Glutamatergic neuron (in vitro differentiated cells): Measurements from ENCODE around the gene TMEM191C. TPM values are rescaled to one million over a fixed set of nuclear protein-coding genes. Genes with fewer than 3 reads are reported as not detected.
A peak's percentile ranks its signal among the peaks of the same experiment; 100 is the strongest.

Experiments used
- DNase-seq: peaks from one replicate; pipeline ENCODE4 v3.0.0; 2022
- H3K27ac Mint-ChIP-seq: one replicate; pipeline ENCODE4 v1.8.0; 2020; ENCODE audit warnings: mild to moderate bottlenecking, mixed read lengths, inconsistent platforms; ENCODE audit not compliant: unreplicated experiment
- H3K27me3 Mint-ChIP-seq: one replicate; pipeline ENCODE4 v1.8.0; 2020; ENCODE audit warnings: mild to moderate bottlenecking, moderate library complexity, mixed read lengths, inconsistent platforms; ENCODE audit not compliant: unreplicated experiment
- H3K36me3 Mint-ChIP-seq: one replicate; pipeline ENCODE4 v1.8.0; 2020; ENCODE audit warnings: mild to moderate bottlenecking, mixed read lengths, inconsistent platforms; ENCODE audit not compliant: unreplicated experiment
- H3K4me1 Mint-ChIP-seq: one replicate; pipeline ENCODE4 v1.8.0; 2020; ENCODE audit warnings: mild to moderate bottlenecking, low read depth, mixed read lengths, inconsistent platforms; ENCODE audit not compliant: unreplicated experiment
- H3K4me3 Mint-ChIP-seq: one replicate; pipeline ENCODE4 v1.8.0; 2020; ENCODE audit warnings: mild to moderate bottlenecking, mixed read lengths, inconsistent platforms; ENCODE audit not compliant: unreplicated experiment
- H3K9me3 Mint-ChIP-seq: one replicate; pipeline ENCODE4 v1.8.0; 2020; ENCODE audit warnings: mild to moderate bottlenecking, moderate library complexity, mixed read lengths, inconsistent platforms; ENCODE audit not compliant: unreplicated experiment
- CTCF ChIP-seq: fragments of 200-600 bp; sonication (generic); IDR thresholded peaks from one replicate; pipeline ENCODE4 v1.5.0; 2021; ENCODE audit not compliant: partially characterized antibody, unreplicated experiment
- total RNA-seq: library from RNA; stranded (reverse); fragmentation: NEBNext Ultra II Directional; extraction: Animal tissue kit (Norgen Biotek cat#: 25700); gene quantifications from one replicate; pipeline ENCODE4 v1.2.1, GENCODE V29; 2021; ENCODE audit not compliant: unreplicated experiment

Gene TMEM191C
- total RNA-seq, 1 donor from 2014 or later, result 11.5 TPM

DNA sequence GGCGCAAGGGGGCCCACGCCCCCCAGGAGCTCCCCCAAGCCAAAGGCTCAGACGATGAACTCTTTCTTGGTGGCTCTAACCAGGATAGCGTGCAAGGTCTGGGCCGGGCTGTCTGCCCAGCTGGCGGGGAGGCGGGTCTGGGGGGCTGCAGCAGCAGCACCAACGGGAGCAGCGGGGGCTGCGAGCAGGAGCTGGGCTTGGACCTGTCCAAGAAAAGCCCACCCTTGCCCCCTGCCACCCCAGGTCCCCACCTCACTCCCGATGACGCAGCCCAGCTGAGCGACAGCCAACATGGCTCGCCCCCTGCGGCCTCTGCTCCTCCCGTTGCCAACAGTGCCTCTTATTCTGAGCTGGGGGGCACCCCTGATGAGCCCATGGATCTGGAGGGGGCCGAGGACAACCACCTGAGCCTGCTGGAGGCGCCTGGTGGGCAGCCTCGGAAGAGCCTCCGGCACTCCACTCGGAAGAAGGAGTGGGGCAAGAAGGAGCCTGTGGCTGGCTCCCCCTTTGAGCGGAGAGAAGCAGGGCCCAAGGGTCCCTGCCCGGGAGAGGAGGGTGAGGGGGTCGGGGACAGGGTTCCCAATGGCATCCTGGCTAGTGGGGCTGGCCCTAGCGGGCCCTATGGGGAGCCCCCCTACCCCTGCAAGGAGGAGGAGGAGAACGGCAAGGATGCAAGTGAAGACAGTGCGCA, 21.6 kb upstream of the TMEM191C start:
- H3K4me1 Mint-ChIP-seq, result peaks cover 25% of the 10 kb centered on the region
- H3K36me3 Mint-ChIP-seq, result no peaks in the 10 kb centered on the region
- no peak overlapping the region for H3K4me3 Mint-ChIP-seq
- H3K27me3 Mint-ChIP-seq, result peaks cover 10% of the 10 kb centered on the region
- no peak for TF ChIP-seq CTCF
- H3K9me3 Mint-ChIP-seq, result peaks cover 8% of the 10 kb centered on the region
- no peak overlapping the region for H3K27ac Mint-ChIP-seq
- peak; percentile 13 for DNase-seq

DNA sequence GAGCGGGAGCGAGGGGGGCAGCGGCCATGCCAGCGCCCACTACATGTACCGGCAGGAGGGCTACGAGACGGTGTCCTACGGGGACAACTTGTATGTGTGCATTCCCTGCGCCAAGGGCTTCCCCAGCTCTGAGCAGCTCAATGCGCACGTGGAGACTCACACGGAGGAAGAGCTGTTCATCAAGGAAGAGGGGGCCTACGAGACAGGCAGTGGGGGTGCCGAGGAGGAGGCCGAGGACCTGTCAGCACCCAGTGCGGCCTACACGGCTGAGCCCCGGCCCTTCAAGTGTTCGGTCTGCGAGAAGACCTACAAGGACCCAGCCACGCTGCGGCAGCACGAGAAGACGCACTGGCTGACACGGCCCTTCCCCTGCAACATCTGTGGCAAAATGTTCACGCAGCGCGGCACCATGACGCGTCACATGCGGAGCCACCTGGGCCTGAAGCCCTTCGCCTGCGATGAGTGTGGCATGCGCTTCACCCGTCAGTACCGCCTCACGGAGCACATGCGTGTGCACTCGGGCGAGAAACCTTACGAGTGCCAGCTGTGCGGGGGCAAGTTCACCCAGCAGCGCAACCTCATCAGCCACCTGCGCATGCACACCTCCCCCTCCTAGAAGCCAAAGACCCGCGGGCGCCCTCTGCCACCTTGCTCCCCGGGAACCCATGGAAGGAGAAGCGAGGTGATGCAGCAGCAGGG, 20.9 kb upstream of the TMEM191C start:
- H3K27me3 Mint-ChIP-seq, result peaks cover 10% of the 10 kb centered on the region
- no peak overlapping the region for H3K4me3 Mint-ChIP-seq
- H3K27ac Mint-ChIP-seq, result no peak overlapping the region
- no peaks in the 10 kb centered on the region for H3K36me3 Mint-ChIP-seq
- DNase-seq, result peak; percentile 13
- no peak for TF ChIP-seq CTCF
- peaks cover 29% of the 10 kb centered on the region for H3K4me1 Mint-ChIP-seq
- peaks cover 8% of the 10 kb centered on the region for H3K9me3 Mint-ChIP-seq

DNA sequence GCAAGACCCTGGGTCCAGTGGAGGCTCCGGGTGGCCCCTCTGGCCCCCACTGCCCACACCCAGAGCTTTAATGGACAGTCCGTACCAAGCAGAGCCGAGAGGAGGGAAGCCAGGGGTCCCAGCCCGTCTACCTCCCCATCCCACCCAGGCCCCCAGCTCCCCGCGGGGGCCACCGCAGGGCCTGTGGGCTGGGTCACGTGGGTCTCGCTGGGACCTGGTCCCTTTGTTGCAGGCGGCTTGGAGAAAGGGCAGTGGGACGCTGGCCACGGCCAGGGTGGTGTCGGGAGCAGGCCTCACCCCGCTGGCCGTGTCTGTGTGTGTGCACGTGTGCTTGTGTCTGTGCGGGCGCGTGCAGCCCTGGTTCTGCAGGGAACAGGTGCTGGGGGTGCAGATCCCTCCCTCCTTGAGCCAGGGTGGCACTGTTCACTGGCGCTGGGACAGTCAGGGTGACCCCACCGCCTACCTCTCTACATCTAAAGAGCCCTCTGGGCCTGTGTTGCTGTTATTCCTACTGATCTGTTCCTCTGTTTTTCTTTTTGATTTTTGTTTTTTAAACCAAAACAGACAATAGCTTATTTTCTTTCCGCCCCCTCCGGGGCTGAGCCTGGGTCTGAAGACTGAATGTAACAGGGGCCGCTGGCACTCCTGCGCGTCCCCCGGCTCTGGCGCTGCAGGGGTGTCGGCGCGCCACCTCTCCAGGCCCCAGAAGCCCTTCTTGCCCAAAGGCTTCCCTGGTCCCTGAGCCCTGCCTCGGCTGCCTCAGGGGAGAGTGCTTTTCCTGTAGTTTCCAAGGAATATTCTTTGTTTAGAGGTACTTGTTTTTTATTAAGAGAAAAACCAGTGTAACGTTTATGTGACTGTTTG, 20.1 kb upstream of the TMEM191C start:
- no peak overlapping the region for H3K4me3 Mint-ChIP-seq
- H3K9me3 Mint-ChIP-seq, result peaks cover 8% of the 10 kb centered on the region
- H3K27me3 Mint-ChIP-seq, result peaks cover 13% of the 10 kb centered on the region
- peaks cover 35% of the 10 kb centered on the region for H3K4me1 Mint-ChIP-seq
- peak; percentile 12 for DNase-seq
- no peak overlapping the region for H3K27ac Mint-ChIP-seq
- H3K36me3 Mint-ChIP-seq, result no peaks in the 10 kb centered on the region
- TF ChIP-seq CTCF, result no peak

GRCh38 chr22:21447694-21448402, 19.3 kb upstream of the TMEM191C start:
- H3K36me3 Mint-ChIP-seq, result no peaks in the 10 kb centered on the region
- peaks cover 10% of the 10 kb centered on the region for H3K9me3 Mint-ChIP-seq
- H3K27me3 Mint-ChIP-seq, result peaks cover 13% of the 10 kb centered on the region
- peaks cover 35% of the 10 kb centered on the region for H3K4me1 Mint-ChIP-seq
- peak; percentile 23 for DNase-seq
- H3K4me3 Mint-ChIP-seq, result peak overlapping the region; percentile 16
- peak overlapping the region; percentile 53 for H3K27ac Mint-ChIP-seq
- no peak for TF ChIP-seq CTCF
